Stimulated activated CD8-positive, alpha-beta memory T cell treated with anti-CD3 and anti-CD28 coated beads, Interleukin-7, amount 100 ng/mL, for 48 hours (primary cell): ENCODE measurements around the gene TNS3.

Experiments
- DNase-seq, 2 donors: peaks; one replicate each; pipeline ENCODE4 v3.0.0-alpha.2; 2020; ENCODE audit warnings: low read depth in 1 of 2; ENCODE audit errors: extremely low read depth in 1 of 2

Gene TNS3

GRCh38 chr7:47336472-47337425, 245.2 kb downstream of the TNS3 start:
- DNase-seq, result no peak

DNA sequence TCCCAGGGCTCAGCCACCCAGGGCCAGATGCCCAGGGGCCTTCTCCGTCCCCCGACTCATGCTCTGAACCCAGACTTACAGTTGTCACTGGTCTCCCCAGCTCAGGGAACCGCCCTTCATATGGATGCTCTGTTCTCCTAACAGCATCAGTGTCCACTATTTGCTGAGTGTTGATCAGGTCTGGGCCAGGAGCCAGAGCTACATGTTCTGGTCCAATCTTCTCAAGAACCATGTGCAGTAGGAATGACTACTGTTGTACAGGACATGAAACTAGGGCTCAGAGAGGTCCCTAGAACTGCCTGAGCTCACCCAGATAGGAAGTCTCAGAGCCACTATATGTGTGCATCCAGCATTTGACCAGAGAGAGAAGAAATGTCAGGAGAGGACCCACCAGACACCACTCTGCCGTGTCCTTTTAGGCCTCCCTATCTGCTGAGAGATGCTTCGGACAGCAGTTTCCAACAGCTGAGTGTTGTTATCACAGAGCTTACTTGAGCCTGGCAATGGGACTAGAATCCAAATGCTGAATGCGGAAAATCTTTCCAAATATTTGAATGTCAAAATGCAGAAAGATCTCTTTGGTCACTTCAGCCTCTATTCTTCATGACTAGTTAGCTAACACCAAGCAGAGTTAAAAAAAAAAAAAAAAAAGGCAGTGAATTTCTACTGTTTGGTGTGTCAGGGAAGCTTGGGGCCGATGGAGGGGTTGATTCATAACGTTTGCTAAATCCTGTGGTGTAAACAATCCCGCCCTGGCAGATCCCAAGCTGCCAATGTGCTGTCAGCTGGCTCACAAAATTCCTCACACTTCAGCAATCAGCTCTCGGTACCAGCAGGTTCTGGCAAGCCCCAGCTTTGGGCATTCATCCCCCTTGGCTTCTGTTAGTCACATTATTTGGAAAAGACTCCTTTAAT, 246.1 kb downstream of the TNS3 start:
- no peak for DNase-seq

- DNase-seq, result no peak
Measured at GRCh38 chr7:47335071-47335470, 246.8 kb downstream of the TNS3 start.

DNA sequence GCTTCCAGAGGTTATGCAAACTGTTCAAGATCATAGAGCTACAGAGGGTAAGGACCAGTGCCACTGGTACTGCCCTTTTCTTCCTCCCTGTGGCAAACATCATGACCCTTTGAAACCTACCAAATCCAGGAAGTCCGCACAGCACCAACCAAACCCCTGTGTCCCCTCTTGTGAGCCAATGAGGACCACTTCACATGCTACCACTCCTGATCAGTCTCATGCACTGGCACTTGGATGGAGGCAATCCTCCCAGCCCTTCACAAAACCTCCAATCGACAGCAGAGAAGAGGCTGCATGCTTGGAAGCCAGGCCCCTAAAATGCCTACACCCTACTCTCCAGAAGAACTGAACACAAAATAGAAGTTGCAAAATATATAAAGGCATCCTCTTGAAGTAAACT, 248.0 kb downstream of the TNS3 start:
- DNase-seq, result no peak

DNA sequence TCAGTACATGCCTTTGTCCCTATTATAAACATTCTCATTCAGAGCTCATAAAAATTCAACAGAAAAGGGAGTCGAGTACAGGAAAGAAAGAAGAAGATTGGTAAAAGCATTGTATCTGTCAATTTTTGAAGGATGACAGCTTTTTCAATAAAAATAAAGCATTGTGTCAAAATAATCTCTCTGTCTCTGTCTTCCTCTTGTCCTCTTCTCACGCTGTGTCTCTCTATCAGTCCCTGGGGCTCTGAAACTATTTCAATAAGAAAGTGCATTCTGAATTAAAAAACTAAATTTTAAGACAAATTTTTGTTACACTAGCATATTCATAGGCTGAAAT, 248.4 kb downstream of the TNS3 start:
- DNase-seq, result no peak

GRCh38 chr7:47332681-47333553, 249.0 kb downstream of the TNS3 start:
- DNase-seq, result no peak

- no peak for DNase-seq
Measured at GRCh38 chr7:47332213-47332612, 249.7 kb downstream of the TNS3 start.

- DNase-seq, result no peak
Measured at GRCh38 chr7:47331179-47331565, 250.7 kb downstream of the TNS3 start.

DNA sequence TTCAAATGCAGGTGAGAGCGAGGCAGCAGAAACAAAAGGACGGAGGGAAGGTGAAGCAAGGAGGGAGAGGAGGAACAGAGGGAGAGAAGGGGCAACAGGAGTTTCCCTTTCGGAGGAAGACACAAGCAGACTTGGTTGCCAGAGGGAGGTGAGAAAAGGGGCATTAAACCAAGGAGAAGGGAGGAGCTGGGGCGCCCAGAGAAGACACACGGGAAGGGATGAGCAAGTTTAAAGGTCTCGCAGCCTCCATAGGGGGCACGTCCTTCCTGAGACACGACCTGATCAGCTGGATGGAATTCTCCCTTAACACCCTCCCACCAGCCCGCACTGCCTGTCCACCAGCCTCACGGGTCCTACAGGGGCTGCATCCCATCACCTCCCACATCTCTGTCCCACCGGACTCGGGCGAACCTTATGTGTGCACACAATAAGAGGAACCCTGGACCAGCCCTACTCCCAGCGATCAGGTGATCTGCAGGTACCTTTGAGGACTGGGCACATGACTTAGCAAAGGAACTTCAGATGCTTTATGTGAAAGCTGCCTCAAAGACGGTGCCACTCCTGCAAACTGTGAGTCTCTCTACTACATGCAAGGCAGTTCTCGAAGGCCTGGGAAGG, 251.2 kb downstream of the TNS3 start:
- DNase-seq, result no peak

- DNase-seq, result no peak
Measured at GRCh38 chr7:47330026-47330425, 251.9 kb downstream of the TNS3 start.

GRCh38 chr7:47329320-47329926, 252.5 kb downstream of the TNS3 start:
- DNase-seq, result no peak

DNA sequence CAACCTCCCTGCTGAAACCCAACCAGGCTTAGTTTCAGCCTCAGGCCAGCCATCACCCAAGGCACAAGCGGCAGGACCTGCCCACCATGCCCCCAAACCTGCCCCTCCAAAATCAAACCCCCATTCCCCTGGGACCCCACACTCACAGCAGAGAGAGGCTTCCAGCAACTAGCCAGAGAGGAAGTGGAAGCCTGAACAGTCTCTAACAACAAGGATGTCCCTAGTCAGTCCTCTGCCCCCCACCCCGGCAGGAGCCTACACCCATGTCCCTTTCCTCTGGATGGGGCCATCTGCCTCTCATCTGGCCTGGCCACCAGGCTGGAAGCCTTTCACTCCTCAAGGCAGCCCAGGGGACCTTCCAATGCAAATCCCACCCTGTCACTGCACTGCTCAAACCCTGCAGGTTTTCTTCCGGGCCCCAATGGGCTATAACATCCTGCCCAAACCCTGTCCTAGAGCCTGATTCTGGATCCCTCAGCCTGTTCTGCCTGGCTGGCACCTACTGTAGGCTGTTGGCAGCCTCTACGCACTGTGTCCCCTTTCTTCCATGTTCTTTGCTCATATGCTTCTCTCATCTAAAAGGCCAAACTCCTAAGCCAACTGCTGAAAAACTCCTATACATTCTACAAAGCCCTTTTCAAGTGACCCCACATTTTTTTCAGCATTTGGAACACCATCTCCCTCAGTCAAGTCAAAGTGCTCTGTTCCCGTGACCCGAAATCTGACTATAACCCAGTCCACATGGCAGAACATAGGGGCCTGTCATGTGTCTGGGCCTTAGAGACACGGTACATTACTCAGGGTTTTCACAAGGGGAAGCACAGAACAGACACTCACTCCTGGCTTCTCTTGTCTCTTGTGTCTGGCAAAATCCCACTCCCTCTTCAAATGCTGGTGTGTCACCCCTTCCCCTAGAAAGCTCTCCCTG, 253.3 kb downstream of the TNS3 start:
- DNase-seq, result no peak

DNA sequence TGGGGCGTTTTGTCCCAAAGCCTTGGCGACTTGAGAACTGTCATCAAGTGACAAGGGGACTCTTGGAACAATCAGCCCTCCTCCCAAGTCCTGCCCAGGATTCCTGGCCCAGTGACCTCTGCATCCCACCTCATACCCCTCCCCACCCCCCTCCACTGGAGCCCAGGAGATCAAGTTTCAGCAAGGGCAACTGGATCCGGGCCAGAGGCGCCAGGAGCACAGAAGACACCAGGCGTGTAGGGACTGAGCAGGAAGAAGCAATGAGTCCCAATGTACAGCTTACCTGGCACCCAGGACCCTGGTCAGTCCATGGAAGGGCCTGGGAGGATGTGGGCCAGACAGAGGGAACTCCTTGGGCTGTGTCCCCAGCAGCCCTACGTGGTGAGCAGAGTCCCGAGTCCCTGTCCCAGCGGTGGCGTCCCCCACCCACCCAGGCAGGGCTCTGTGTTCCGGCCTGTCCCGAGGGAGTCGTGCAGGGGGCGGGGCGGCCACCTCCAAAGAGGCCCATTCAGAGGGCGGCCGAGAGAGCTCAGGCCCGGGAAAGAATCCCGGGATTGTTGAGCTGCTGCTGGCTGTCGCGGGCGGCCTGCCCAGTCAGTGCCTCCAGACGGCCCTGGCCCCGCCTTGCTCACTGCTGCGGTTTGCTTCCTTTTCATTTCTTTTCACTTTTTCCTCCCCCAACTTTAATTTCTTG, 254.1 kb downstream of the TNS3 start:
- no peak for DNase-seq

DNA sequence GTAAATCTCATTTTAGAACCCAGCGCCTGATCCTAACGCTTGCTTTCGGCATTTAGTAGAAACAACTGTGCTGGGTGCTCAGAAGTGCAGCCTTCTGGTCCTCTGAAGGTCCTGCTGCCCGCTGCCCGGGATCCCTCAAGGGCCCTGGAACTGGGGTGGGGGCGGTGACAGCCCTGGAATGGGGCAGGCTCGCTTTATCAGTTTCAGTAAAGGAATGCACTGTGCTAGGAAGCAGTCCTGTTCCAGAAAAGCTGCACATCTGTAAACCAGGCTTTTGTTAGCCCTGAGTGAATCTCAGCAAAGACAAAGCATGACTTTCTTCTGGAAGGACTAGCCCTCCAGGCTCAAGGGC, 254.6 kb downstream of the TNS3 start:
- no peak for DNase-seq

DNA sequence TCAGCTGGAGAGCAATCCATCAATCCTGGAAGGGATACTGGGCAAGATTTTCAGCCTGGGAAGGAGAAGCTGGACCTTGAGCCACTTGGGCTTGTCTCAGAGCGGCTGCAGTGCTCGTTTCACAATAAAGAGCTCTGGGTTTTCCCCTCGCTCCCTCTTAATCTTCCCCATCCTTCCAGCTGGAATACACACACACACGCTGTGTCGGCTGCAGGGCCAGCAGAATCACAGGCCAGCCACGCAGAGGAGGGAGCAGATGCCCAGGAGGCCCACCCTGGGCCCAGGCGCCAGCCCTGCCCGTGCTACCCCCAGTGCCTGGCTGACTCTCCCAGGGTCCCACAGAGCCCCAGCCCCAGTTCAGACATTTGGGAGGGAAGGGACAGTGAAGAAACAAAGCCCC, 255.1 kb downstream of the TNS3 start:
- no peak for DNase-seq

DNA sequence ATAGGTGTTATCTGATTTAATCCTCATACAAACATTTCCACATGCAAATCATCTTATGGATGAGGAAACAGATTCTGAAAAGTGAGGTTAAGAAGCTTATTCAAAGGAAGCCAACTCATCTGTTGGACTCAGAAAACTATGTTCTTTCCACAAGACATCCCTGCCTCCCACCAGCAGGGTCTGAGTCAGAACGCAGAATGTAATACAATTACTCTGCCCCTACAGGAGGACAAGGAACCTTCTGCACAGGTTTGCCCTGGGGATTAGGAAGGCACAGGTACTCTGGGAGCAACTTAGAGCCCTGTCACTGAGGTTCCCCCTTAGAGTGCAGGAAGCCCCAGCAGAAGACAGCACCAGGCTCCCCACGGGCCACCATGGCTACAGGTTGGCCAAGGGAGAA, 255.7 kb downstream of the TNS3 start:
- DNase-seq, result no peak

GRCh38 chr7:47325337-47325736, 256.6 kb downstream of the TNS3 start:
- no peak for DNase-seq

DNA sequence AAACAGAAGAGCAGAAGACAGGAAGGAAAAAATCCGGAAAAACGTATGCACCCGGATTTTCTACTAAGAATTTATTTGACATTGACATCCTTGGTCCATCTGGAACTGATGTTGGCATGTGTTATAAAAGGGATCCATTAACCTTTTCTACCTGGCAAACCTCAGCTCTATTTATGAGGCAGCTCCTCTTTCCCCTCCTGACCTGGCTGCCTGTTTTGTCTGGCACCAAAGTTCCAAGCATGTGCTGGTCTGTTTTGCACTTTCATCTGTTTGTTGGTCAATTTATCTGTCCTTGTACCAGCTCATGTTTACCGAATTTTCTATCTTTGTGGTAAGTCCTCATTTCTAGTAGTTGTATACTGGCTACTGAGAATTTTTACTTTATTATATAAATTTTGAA, 258.0 kb downstream of the TNS3 start:
- no peak for DNase-seq

DNA sequence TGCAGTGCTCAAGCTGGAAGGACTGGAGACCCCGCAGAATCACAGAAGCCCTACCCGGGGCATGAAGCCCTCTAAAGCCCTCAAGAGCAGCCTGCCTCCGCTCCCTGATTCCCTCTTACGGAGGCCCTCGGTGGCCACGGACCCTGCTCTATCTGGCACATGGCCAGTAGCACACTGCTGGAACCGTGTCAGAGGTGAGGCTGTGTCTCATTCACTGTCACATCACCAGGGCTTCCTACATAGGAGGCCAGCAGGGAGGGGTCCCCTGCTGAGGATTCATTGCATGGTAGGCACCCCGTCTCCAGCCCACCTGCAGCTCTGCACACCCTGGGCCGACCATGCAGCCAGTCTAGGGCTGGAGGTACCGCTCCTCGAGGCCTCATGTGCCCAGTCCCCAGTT, 259.2 kb downstream of the TNS3 start:
- no peak for DNase-seq
